GM18498 (cell line): ENCODE measurements around the gene TNS1.

Source experiments
- ATAC-seq: cut with Tn5 transposase; IDR thresholded peaks from one replicate; pipeline ENCODE4 v1.9.1; 2021; ENCODE audit warnings: mild to moderate bottlenecking, moderate library complexity; ENCODE audit not compliant: unreplicated experiment

TNS1 gene

GRCh38 chr2:217919204-217919603 lies 83.6 kb downstream of the TNS1 start:
- no peak for ATAC-seq

- no peak for ATAC-seq
These were observed 84.3 kb downstream of the TNS1 start for GRCh38 chr2:217918308-217919024.

GRCh38 chr2:217916504-217917254 lies 86.1 kb downstream of the TNS1 start:
- no peak for ATAC-seq

GRCh38 chr2:217915706-217916105 lies 87.1 kb downstream of the TNS1 start:
- no peak for ATAC-seq

GRCh38 chr2:217914878-217915277 lies 87.9 kb downstream of the TNS1 start:
- ATAC-seq, result no peak

GRCh38 chr2:217914078-217914477 lies 88.7 kb downstream of the TNS1 start:
- ATAC-seq, result no peak

- ATAC-seq, result no peak
These were observed 89.4 kb downstream of the TNS1 start for GRCh38 chr2:217913436-217913835.

- no peak for ATAC-seq
These were observed 90.4 kb downstream of the TNS1 start for GRCh38 chr2:217912098-217913024.

GRCh38 chr2:217911283-217912097 lies 91.3 kb downstream of the TNS1 start:
- no peak for ATAC-seq

GRCh38 chr2:217910875-217911212 lies 92.0 kb downstream of the TNS1 start:
- ATAC-seq, result no peak

GRCh38 chr2:217909156-217909820 lies 93.5 kb downstream of the TNS1 start:
- no peak for ATAC-seq

GRCh38 chr2:217908544-217908943 lies 94.3 kb downstream of the TNS1 start:
- ATAC-seq, result no peak

- no peak for ATAC-seq
These were observed 95.5 kb downstream of the TNS1 start for GRCh38 chr2:217907266-217907665.

GRCh38 chr2:217906798-217907197 lies 96.0 kb downstream of the TNS1 start:
- no peak for ATAC-seq

GRCh38 chr2:217905896-217906295 lies 96.9 kb downstream of the TNS1 start:
- no peak for ATAC-seq

- no peak for ATAC-seq
These were observed 97.4 kb downstream of the TNS1 start for GRCh38 chr2:217905395-217905794.

- no peak for ATAC-seq
These were observed 98.2 kb downstream of the TNS1 start for GRCh38 chr2:217904614-217904965.

GRCh38 chr2:217903859-217904613 lies 98.8 kb downstream of the TNS1 start:
- no peak for ATAC-seq

GRCh38 chr2:217903142-217903858 lies 99.5 kb downstream of the TNS1 start:
- no peak for ATAC-seq
